Activated CD8-positive, alpha-beta T cell treated with anti-CD3 and anti-CD28 coated beads for 36 hours (primary cell): ENCODE results near the gene LARP4. TPM values are rescaled to one million over a fixed set of nuclear protein-coding genes. Genes with fewer than 3 reads are reported as not detected.

Experiments used
- ATAC-seq: fragments of 200-7000 bp; cut with Tn5 transposase; one replicate; pipeline ENCODE4 v1.10.0; 2021; ENCODE audit warnings: mild to moderate bottlenecking, moderate library complexity
- CTCF ChIA-PET: fragments of 350-600 bp; sonication (Branson Sonifier 250); formaldehyde crosslinking; loops from one replicate; lab custom pipeline; 2021; ENCODE audit warnings: antibody characterized with exemption; lab: Charles Lee
- POLR2A ChIA-PET: fragments of 350-600 bp; sonication (Branson Sonifier 250); formaldehyde crosslinking; loops from one replicate; lab custom pipeline; 2021; ENCODE audit warnings: antibody characterized with exemption; lab: Charles Lee
- DNase-seq: peaks from one replicate; pipeline ENCODE4 v3.0.0-alpha.2; 2020
- H3K27ac Mint-ChIP-seq: one replicate; pipeline ENCODE4 v1.8.0; 2021; ENCODE audit warnings: mild to moderate bottlenecking, mixed read lengths
- H3K27me3 Mint-ChIP-seq: one replicate; pipeline ENCODE4 v1.8.0; 2021; ENCODE audit warnings: mixed read lengths
- H3K36me3 Mint-ChIP-seq: one replicate; pipeline ENCODE4 v1.8.0; 2021; ENCODE audit warnings: low read depth, mixed read lengths
- H3K4me1 Mint-ChIP-seq: one replicate; pipeline ENCODE4 v1.8.0; 2021; ENCODE audit warnings: low read depth, mixed read lengths
- H3K4me3 Mint-ChIP-seq: one replicate; pipeline ENCODE4 v1.8.0; 2021; ENCODE audit warnings: mild to moderate bottlenecking, moderate library complexity, mixed read lengths
- H3K9me3 Mint-ChIP-seq: one replicate; pipeline ENCODE4 v1.8.0; 2021; ENCODE audit warnings: mixed read lengths
- CTCF ChIP-seq: fragments of 200-600 bp; IDR thresholded peaks from one replicate; pipeline ENCODE4 v1.8.0; 2022; ENCODE audit warnings: antibody characterized with exemption, mild to moderate bottlenecking
- intact Hi-C: fragments of 100-400 bp; cut with micrococcal nuclease; formaldehyde crosslinking; loops from one replicate; pipeline ENCODE4 v1.10.0; 2022
- total RNA-seq, 2 experiments: library from RNA; stranded (reverse); gene quantifications; one replicate each; pipeline ENCODE4 v1.2.3, GENCODE V29; 2021

Gene LARP4
- total RNA-seq, 2 experiments from 2014 or later: 94.1 to 95.5 TPM

DNA sequence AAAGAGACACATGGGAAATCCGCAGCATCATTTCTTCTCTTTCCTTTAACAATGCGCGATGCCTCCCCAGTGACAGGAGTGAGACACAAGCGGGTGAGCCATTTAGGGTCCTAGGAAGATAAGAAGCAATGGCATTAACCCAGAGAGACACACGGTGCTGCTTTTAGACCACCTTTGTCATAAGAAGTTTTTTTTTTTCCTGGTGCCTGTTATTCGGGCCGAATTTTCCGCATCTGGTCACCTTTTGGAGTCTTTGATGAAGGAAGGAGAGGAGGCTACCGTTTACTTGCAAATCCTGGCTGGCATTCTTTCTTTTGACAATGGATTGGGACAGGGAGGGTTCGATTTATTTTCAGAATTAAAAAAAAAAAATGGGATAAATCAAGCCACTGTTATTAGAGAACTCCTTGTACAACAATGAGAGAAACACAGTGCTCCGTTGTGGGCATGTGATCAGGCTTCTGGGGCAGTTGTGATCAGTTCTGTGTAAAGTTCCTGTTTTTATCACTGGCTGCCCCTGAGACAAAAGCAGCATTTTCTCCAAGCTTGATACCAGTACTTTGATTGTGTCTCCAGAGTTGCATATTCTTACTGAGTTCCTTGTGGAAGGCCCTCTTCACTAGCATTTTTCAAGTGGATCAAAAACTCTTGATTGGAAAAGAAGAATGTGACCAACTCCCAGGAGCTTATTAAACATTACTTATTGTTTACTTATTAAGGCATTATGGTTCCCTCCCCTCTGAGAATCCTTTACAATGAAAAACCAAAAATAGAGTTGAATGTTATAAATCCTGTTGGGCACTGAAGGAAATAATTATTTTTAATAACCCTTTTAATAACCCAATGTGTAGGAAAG is 105.2 kb downstream of the LARP4 start:
- no peaks in the 10 kb centered on the region for H3K9me3 Mint-ChIP-seq
- CTCF ChIA-PET: interaction anchor here (0.7 to 10.1 kb wide), 28 partner anchors 8 to 262 kb away, joined by 3 to 169 read pairs (median 5); no protein-coding TSS in a partner anchor
- no peak for DNase-seq
- peak; percentile 5 for ATAC-seq
- intact Hi-C loops: loop anchor here (5.0 to 10.0 kb wide), 3 partner anchors 41 to 229 kb away; no protein-coding TSS in a partner anchor
- peaks cover 7% of the 10 kb centered on the region for H3K36me3 Mint-ChIP-seq
- POLR2A ChIA-PET: interaction anchor here (0.7 to 2.3 kb wide), 15 partner anchors 8 to 419 kb away, joined by 3 to 12 read pairs (median 5); a partner anchor contains a TSS
- H3K27ac Mint-ChIP-seq: peak overlapping the region; percentile 92
- TF ChIP-seq CTCF: no peak
- H3K27me3 Mint-ChIP-seq: no peaks in the 10 kb centered on the region
- H3K4me3 Mint-ChIP-seq: peak overlapping the region; percentile 95
- peaks cover 46% of the 10 kb centered on the region for H3K4me1 Mint-ChIP-seq

DNA sequence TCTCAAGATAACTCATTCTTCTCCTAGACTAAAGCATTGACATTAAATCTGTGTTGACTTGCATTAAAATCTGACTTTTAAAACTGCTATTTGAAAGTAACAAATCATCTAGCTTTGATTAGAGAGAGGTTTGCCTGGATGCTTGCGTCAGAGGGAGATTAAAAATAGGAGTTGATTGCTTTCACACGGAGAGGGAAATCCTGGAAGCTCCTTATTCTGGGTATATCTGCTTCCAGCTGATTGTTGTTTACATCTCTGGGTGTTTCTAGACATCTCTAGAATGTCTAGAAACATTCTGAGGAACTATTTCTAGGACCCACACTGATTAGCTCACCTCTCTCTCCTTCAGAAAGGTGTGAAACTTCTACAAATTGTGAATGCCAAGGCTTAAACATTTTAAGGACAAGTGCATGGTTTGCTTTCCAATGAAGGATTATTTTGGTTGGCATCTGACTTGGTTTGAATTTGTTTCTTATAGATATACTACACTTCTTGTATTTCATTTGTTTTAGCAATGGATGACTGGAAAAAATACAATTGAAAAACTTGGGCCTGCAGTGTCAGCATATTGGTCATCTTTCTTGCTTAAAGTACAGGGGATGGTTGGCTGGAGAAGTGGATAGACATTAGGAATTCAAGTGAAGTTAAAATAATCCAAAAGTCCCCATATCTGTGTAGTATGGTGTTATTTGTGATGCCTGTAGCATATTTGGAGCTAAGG is 106.2 kb downstream of the LARP4 start:
- no peak for DNase-seq
- Mint-ChIP-seq H3K4me3 (peak overlapping the region; percentile 95), H3K4me1 (peaks cover 46% of the 10 kb centered on the region), H3K9me3 (no peaks in the 10 kb centered on the region), H3K36me3 (peaks cover 7% of the 10 kb centered on the region), H3K27ac (peak overlapping the region; percentile 10), H3K27me3 (no peaks in the 10 kb centered on the region)
- CTCF ChIA-PET: interaction anchor here (0.6 to 10.1 kb wide), 8 partner anchors 26 to 432 kb away, joined by 3 to 169 read pairs (median 4); no protein-coding TSS in a partner anchor
- POLR2A ChIA-PET: interaction anchor here (0.7 to 1.5 kb wide), 5 partner anchors 9 to 116 kb away, joined by 3 to 5 read pairs (median 3); no protein-coding TSS in a partner anchor
- ATAC-seq: no peak
- intact Hi-C loops: loop anchor here (5.0 to 10.0 kb wide), 3 partner anchors 40 to 228 kb away; no protein-coding TSS in a partner anchor
- no peak for TF ChIP-seq CTCF

GRCh38 chr12:50507474-50507838 is 106.8 kb downstream of the LARP4 start:
- peaks cover 7% of the 10 kb centered on the region for H3K36me3 Mint-ChIP-seq
- H3K9me3 Mint-ChIP-seq: no peaks in the 10 kb centered on the region
- peaks cover 47% of the 10 kb centered on the region for H3K4me1 Mint-ChIP-seq
- peak overlapping the region; percentile 10 for H3K27ac Mint-ChIP-seq
- DNase-seq: no peak
- POLR2A ChIA-PET: interaction anchor here (0.6 to 2.3 kb wide), 6 partner anchors 9 to 61 kb away, joined by 3 to 8 read pairs (median 5); no protein-coding TSS in a partner anchor
- H3K27me3 Mint-ChIP-seq: no peaks in the 10 kb centered on the region
- no peak for ATAC-seq
- H3K4me3 Mint-ChIP-seq: peak overlapping the region; percentile 95
- no peak for TF ChIP-seq CTCF
- CTCF ChIA-PET: interaction anchor here (0.6 to 10.1 kb wide), 10 partner anchors 9 to 433 kb away, joined by 3 to 169 read pairs (median 3); no protein-coding TSS in a partner anchor
- intact Hi-C loops: loop anchor here (5.0 to 10.0 kb wide), 3 partner anchors 40 to 227 kb away; no protein-coding TSS in a partner anchor

- Mint-ChIP-seq H3K4me3 (peak overlapping the region; percentile 95), H3K27me3 (no peaks in the 10 kb centered on the region), H3K9me3 (no peaks in the 10 kb centered on the region), H3K36me3 (peaks cover 7% of the 10 kb centered on the region), H3K27ac (peak overlapping the region; percentile 73), H3K4me1 (peaks cover 49% of the 10 kb centered on the region)
- ChIA-PET POLR2A (interaction anchor here (0.6 to 2.3 kb wide), 8 partner anchors 8 to 130 kb away, joined by 3 to 8 read pairs (median 3); no protein-coding TSS in a partner anchor), CTCF (interaction anchor here (0.6 to 10.1 kb wide), 10 partner anchors 9 to 133 kb away, joined by 3 to 169 read pairs (median 4); no protein-coding TSS in a partner anchor)
- no peak for ATAC-seq
- no peak for TF ChIP-seq CTCF
- intact Hi-C loops: loop anchor here (5.0 to 10.0 kb wide), 3 partner anchors 39 to 227 kb away; no protein-coding TSS in a partner anchor
- DNase-seq: peak; percentile 38
Observed at GRCh38 chr12:50507930-50508329, 107.2 kb downstream of the LARP4 start.
